Measurements from ENCODE around the gene FAM174B. TPM values are rescaled to one million over a fixed set of nuclear protein-coding genes. Genes with fewer than 3 reads are reported as not detected.
A peak's percentile ranks its signal among the peaks of the same experiment; 100 is the strongest.

Gene FAM174B
- total and polyA plus RNA-seq, 7 donors, result 7.6 to 22.1 (median 11.0) TPM

DNA sequence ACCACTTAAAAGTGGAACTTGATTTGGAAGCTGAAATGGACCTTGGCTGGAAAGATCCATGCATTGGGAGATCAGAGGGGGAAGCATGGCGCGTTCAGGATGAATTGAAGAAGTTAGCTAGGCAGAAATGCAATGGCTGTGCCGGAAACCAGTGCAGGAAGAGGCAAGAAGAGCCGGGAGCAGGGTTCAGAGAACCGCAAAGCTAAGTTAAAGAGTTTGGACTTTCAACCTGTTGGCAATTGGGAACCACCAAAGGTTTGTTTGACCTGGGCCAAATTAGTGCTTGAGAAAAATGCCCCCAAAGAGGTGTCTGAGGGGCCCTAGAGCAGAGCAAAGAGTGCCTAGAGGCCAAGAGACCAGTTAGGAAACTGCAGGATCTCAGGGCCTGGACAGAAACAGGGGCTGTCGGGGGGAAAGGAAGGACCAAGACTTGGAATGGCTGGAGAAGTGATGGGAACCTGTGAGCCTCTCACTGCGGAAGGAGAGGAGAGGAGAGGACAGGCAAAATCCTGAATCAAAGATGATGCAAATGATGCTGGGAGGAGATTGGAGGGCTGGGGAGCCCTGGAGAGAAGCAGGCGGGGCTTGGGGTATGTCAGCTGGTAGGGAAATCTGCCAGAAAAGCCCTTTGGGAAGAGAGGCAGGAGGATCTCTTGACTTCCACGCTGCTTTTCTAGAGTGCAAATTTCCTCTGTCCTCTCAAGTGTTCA is 49.3 kb downstream of the FAM174B start:
- Histone ChIP-seq H3K4me1 (no peaks in the 10 kb centered on the region), H3K36me3 (ENCODE audit: insufficient read depth in 1 of 2, low read depth in 1 of 2) (no peaks in the 10 kb centered on the region), H3K4me3 (no peak overlapping the region), H3K9me3 (no peaks in the 10 kb centered on the region), H3K27ac (no peak overlapping the region), H3K27me3 (ENCODE audit: insufficient read depth in 3 of 3, low read length in 2 of 3) (no peaks in the 10 kb centered on the region)
- intact Hi-C loops (cut with DNase I), result loop anchor here in 1 of 2 donors (10.0 kb wide), 1 partner anchor 49 kb away; the partner anchor contains the start of gene FAM174B
- TF ChIP-seq, protein P1, sequence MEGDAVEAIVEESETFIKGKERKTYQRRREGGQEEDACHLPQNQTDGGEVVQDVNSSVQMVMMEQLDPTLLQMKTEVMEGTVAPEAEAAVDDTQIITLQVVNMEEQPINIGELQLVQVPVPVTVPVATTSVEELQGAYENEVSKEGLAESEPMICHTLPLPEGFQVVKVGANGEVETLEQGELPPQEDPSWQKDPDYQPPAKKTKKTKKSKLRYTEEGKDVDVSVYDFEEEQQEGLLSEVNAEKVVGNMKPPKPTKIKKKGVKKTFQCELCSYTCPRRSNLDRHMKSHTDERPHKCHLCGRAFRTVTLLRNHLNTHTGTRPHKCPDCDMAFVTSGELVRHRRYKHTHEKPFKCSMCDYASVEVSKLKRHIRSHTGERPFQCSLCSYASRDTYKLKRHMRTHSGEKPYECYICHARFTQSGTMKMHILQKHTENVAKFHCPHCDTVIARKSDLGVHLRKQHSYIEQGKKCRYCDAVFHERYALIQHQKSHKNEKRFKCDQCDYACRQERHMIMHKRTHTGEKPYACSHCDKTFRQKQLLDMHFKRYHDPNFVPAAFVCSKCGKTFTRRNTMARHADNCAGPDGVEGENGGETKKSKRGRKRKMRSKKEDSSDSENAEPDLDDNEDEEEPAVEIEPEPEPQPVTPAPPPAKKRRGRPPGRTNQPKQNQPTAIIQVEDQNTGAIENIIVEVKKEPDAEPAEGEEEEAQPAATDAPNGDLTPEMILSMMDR (IDR thresholded peaks at IDR 0.05), result no peak
- DNase-seq, result no peak
- peak in 1 of 4 donors; percentile 26 for ATAC-seq
- WGBS, 3 donors, result 80 to 84% (median 83%) methylated on average over 9 of the region's 9 CpGs

DNA sequence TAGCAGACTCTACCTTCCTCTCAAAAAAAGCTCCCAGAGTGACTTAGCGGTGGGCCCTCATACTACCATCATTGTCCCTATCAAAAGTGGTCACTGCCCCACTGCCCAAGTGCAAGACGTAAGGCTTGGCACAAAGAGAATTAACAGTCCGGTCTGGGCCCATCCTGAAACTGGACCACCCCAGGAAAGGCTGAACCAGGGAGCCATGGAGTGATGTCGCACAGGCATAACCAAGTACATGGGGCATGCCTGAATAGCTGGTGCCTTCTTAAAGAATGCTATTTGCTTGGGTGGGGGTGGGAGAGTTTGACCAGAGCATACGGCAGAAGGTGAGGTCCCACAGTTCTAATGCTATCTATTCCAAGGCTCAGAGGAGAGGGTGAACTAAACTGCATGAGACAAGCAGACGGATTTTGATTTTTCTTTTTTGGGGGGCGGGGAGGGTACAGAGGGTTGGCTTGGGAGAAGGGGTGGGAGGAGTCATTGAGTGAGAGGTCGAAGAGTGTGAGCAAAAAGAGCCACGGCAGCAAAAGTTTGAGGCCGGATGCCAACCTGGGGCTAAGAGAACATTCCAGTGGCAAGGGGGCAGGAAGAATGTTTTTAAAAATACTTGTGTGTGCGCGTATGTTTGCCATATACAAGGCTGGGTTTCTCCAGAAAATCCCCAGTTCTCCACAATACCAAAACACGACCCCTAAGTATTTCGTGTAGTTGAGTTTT is 50.2 kb downstream of the FAM174B start:
- intact Hi-C loops (cut with DNase I), result loop anchor here in 1 of 2 donors (10.0 kb wide), 1 partner anchor 49 kb away; the partner anchor contains the start of gene FAM174B
- no peak for DNase-seq

DNA sequence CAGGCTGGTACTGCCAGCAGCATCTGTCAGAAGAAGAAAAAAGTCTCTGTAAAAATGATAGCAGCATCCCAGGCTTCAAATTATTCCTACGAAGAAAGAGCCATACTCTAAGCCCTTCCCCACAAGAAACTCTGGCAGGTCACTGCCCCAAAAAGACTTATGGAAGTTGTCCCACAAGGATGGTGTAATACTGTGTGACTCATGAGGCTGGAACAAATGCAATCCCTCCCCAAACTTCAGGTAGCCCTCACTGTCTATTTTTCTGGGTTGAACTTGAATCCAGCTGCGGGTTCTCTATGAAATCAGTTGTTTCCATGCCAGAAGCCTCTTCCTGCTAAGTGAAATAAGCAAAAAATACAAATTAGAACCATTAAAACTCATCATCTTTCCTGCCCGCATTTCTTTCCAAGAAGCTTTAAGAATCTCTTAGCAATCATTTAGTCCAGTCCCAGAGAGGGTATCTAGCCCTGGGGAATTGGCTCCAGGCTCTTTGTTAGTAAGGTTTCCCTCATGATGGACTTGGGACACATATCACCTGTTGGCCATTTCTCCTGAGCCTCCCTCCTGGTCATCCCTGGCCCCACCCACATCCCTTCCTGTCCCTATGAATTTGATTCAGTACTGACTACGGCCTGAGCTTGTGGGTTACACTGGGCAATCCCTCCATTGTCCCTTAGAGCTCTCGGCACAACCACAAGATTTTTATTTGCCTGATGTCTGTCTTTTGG is 51.7 kb downstream of the FAM174B start:
- Histone ChIP-seq H3K4me3 (no peak overlapping the region), H3K9me3 (no peaks in the 10 kb centered on the region), H3K27ac (no peak overlapping the region), H3K4me1 (no peaks in the 10 kb centered on the region), H3K36me3 (ENCODE audit: insufficient read depth in 1 of 2, low read depth in 1 of 2) (no peaks in the 10 kb centered on the region), H3K27me3 (ENCODE audit: insufficient read depth in 3 of 3, low read length in 2 of 3) (no peaks in the 10 kb centered on the region)
- WGBS, 3 donors, result 54 to 79% (median 62%) methylated on average over 5 of the region's 5 CpGs
- TF ChIP-seq, protein P1 (IDR thresholded peaks at IDR 0.05), result no peak
- intact Hi-C loops (cut with DNase I), result loop anchor here in 1 of 2 donors (10.0 kb wide), 1 partner anchor 51 kb away; the partner anchor contains the start of gene FAM174B
- no peak for DNase-seq
- peak; percentile 70 to 80 (median 74) for ATAC-seq

More for the DNA sequence above, 50.2 kb downstream of the FAM174B start:
- Histone ChIP-seq H3K27ac (no peak overlapping the region), H3K4me3 (no peak overlapping the region), H3K36me3 (ENCODE audit: insufficient read depth in 1 of 2, low read depth in 1 of 2) (no peaks in the 10 kb centered on the region), H3K4me1 (no peaks in the 10 kb centered on the region), H3K9me3 (no peaks in the 10 kb centered on the region), H3K27me3 (ENCODE audit: insufficient read depth in 3 of 3, low read length in 2 of 3) (no peaks in the 10 kb centered on the region)
- TF ChIP-seq, protein P1 (IDR thresholded peaks at IDR 0.05), result no peak
- WGBS, 3 donors, result 80 to 82% (median 81%) methylated on average over 14 of the region's 14 CpGs
- ATAC-seq, result no peak

- intact Hi-C loops (cut with DNase I), result loop anchor here in 1 of 2 donors (10.0 kb wide), 1 partner anchor 52 kb away; the partner anchor contains the start of gene FAM174B
- TF ChIP-seq, protein P1 (IDR thresholded peaks at IDR 0.05), result no peak
- Histone ChIP-seq H3K36me3 (ENCODE audit: insufficient read depth in 1 of 2, low read depth in 1 of 2) (no peaks in the 10 kb centered on the region), H3K27ac (no peak overlapping the region), H3K4me1 (no peaks in the 10 kb centered on the region), H3K9me3 (no peaks in the 10 kb centered on the region), H3K27me3 (ENCODE audit: insufficient read depth in 3 of 3, low read length in 2 of 3) (no peaks in the 10 kb centered on the region), H3K4me3 (no peak overlapping the region)
- peak in 2 of 4 donors; percentile 14 to 16 for ATAC-seq
- DNase-seq, result no peak
- WGBS, 3 donors, result 97% methylated on average over 5 of the region's 5 CpGs
Observed at GRCh38 chr15:92603278-92603677, 52.3 kb downstream of the FAM174B start.
